ENCODE results near the gene GDPD5. TPM values are rescaled to one million over a fixed set of nuclear protein-coding genes. Genes with fewer than 3 reads are reported as not detected.

GDPD5 gene
- total RNA-seq, 1 experiment from 2014 or later: 109 TPM

- no peak for DNase-seq (ENCODE audit: low read depth, low spot score)
- in situ Hi-C loops (cut with HindIII; ENCODE audit: low pct_unique_long_range_greater_than_20kb, low sequenced_read_pairs): no loop called here
Observed at GRCh38 chr11:75471176-75471973, 54.4 kb downstream of the GDPD5 start.

- no peak for DNase-seq (ENCODE audit: low read depth, low spot score)
- in situ Hi-C loops (cut with HindIII; ENCODE audit: low pct_unique_long_range_greater_than_20kb, low sequenced_read_pairs): no loop called here
Observed at GRCh38 chr11:75470476-75471080, 55.2 kb downstream of the GDPD5 start.

GRCh38 chr11:75469785-75470405, 55.8 kb downstream of the GDPD5 start:
- in situ Hi-C loops (cut with HindIII; ENCODE audit: low pct_unique_long_range_greater_than_20kb, low sequenced_read_pairs): no loop called here
- no peak for DNase-seq (ENCODE audit: low read depth, low spot score)

- no peak for DNase-seq (ENCODE audit: low read depth, low spot score)
- in situ Hi-C loops (cut with HindIII; ENCODE audit: low pct_unique_long_range_greater_than_20kb, low sequenced_read_pairs): no loop called here
Observed at GRCh38 chr11:75468534-75469340, 57.0 kb downstream of the GDPD5 start.

GRCh38 chr11:75467881-75468280, 57.9 kb downstream of the GDPD5 start:
- in situ Hi-C loops (cut with HindIII; ENCODE audit: low pct_unique_long_range_greater_than_20kb, low sequenced_read_pairs): no loop called here
- DNase-seq (ENCODE audit: low read depth, low spot score): no peak

- no peak for DNase-seq (ENCODE audit: low read depth, low spot score)
- in situ Hi-C loops (cut with HindIII; ENCODE audit: low pct_unique_long_range_greater_than_20kb, low sequenced_read_pairs): no loop called here
Observed at GRCh38 chr11:75467311-75467710, 58.4 kb downstream of the GDPD5 start.

- in situ Hi-C loops (cut with HindIII; ENCODE audit: low pct_unique_long_range_greater_than_20kb, low sequenced_read_pairs): no loop called here
- no peak for DNase-seq (ENCODE audit: low read depth, low spot score)
Observed at GRCh38 chr11:75465701-75466531, 59.8 kb downstream of the GDPD5 start.

GRCh38 chr11:75463106-75463774, 62.5 kb downstream of the GDPD5 start:
- in situ Hi-C loops (cut with HindIII; ENCODE audit: low pct_unique_long_range_greater_than_20kb, low sequenced_read_pairs): no loop called here
- DNase-seq (ENCODE audit: low read depth, low spot score): no peak

GRCh38 chr11:75462117-75462653, 63.6 kb downstream of the GDPD5 start:
- DNase-seq (ENCODE audit: low read depth, low spot score): no peak
- in situ Hi-C loops (cut with HindIII; ENCODE audit: low pct_unique_long_range_greater_than_20kb, low sequenced_read_pairs): no loop called here

GRCh38 chr11:75461151-75461550, 64.6 kb downstream of the GDPD5 start:
- DNase-seq (ENCODE audit: low read depth, low spot score): no peak
- in situ Hi-C loops (cut with HindIII; ENCODE audit: low pct_unique_long_range_greater_than_20kb, low sequenced_read_pairs): no loop called here

GRCh38 chr11:75456596-75457183, 69.1 kb downstream of the GDPD5 start:
- in situ Hi-C loops (cut with HindIII; ENCODE audit: low pct_unique_long_range_greater_than_20kb, low sequenced_read_pairs): no loop called here
- no peak for DNase-seq (ENCODE audit: low read depth, low spot score)

GRCh38 chr11:75454987-75455386, 70.8 kb downstream of the GDPD5 start:
- in situ Hi-C loops (cut with HindIII; ENCODE audit: low pct_unique_long_range_greater_than_20kb, low sequenced_read_pairs): no loop called here
- no peak for DNase-seq (ENCODE audit: low read depth, low spot score)

GRCh38 chr11:75453916-75454655, 71.7 kb downstream of the GDPD5 start:
- in situ Hi-C loops (cut with HindIII; ENCODE audit: low pct_unique_long_range_greater_than_20kb, low sequenced_read_pairs): no loop called here
- DNase-seq (ENCODE audit: low read depth, low spot score): no peak

GRCh38 chr11:75450826-75451821, 74.6 kb downstream of the GDPD5 start:
- DNase-seq (ENCODE audit: low read depth, low spot score): peak; percentile 20

GRCh38 chr11:75450236-75450635, 75.5 kb downstream of the GDPD5 start:
- in situ Hi-C loops (cut with HindIII; ENCODE audit: low pct_unique_long_range_greater_than_20kb, low sequenced_read_pairs): no loop called here
- no peak for DNase-seq (ENCODE audit: low read depth, low spot score)

More at GRCh38 chr11:75450826-75451821, 74.6 kb downstream of the GDPD5 start:
- in situ Hi-C loops (cut with HindIII; ENCODE audit: low pct_unique_long_range_greater_than_20kb, low sequenced_read_pairs): no loop called here

All from SK-MEL-5 (cell line).